Endothelial cell (in vitro differentiated cells): Measurements from ENCODE around the gene PGLYRP2. TPM values are rescaled to one million over a fixed set of nuclear protein-coding genes. Genes with fewer than 3 reads are reported as not detected.
A peak's percentile ranks its signal among the peaks of the same experiment; 100 is the strongest.

Experiments
- DNase-seq: peaks from one replicate; pipeline ENCODE4 v3.0.0; 2021; ENCODE audit warnings: low spot score
- H3K27ac Mint-ChIP-seq: one replicate; pipeline ENCODE4 v1.8.0; 2021; ENCODE audit warnings: mixed read lengths, inconsistent platforms; ENCODE audit not compliant: unreplicated experiment
- H3K27me3 Mint-ChIP-seq: one replicate; pipeline ENCODE4 v1.8.0; 2021; ENCODE audit warnings: mild to moderate bottlenecking, moderate library complexity, mixed read lengths, inconsistent platforms; ENCODE audit not compliant: unreplicated experiment
- H3K36me3 Mint-ChIP-seq: one replicate; pipeline ENCODE4 v1.8.0; 2021; ENCODE audit warnings: mild to moderate bottlenecking, low read depth, mixed read lengths, inconsistent platforms; ENCODE audit not compliant: unreplicated experiment
- H3K4me1 Mint-ChIP-seq: one replicate; pipeline ENCODE4 v1.8.0; 2021; ENCODE audit warnings: mild to moderate bottlenecking, mixed read lengths, inconsistent platforms; ENCODE audit not compliant: unreplicated experiment
- H3K4me3 Mint-ChIP-seq: one replicate; pipeline ENCODE4 v1.8.0; 2021; ENCODE audit warnings: mild to moderate bottlenecking, mixed read lengths, inconsistent platforms; ENCODE audit not compliant: unreplicated experiment
- H3K9me3 Mint-ChIP-seq: one replicate; pipeline ENCODE4 v1.8.0; 2021; ENCODE audit warnings: mixed read lengths, inconsistent platforms; ENCODE audit not compliant: unreplicated experiment
- total RNA-seq: library from RNA; stranded (reverse); fragmentation: NEBNext Ultra II Directional; extraction: Animal tissue kit (Norgen Biotek cat#: 25700); gene quantifications from one replicate; pipeline ENCODE4 v1.2.1, GENCODE V29; 2021; ENCODE audit not compliant: unreplicated experiment
- TF ChIP-seq, protein P1 (sequence below): fragments of 200-600 bp; sonication (generic); IDR thresholded peaks from one replicate; pipeline ENCODE4 v1.5.0; 2021; ENCODE audit warnings: antibody characterized with exemption; ENCODE audit not compliant: unreplicated experiment

PGLYRP2 gene
- total RNA-seq, 1 donor from 2014 or later, result not detected

DNA sequence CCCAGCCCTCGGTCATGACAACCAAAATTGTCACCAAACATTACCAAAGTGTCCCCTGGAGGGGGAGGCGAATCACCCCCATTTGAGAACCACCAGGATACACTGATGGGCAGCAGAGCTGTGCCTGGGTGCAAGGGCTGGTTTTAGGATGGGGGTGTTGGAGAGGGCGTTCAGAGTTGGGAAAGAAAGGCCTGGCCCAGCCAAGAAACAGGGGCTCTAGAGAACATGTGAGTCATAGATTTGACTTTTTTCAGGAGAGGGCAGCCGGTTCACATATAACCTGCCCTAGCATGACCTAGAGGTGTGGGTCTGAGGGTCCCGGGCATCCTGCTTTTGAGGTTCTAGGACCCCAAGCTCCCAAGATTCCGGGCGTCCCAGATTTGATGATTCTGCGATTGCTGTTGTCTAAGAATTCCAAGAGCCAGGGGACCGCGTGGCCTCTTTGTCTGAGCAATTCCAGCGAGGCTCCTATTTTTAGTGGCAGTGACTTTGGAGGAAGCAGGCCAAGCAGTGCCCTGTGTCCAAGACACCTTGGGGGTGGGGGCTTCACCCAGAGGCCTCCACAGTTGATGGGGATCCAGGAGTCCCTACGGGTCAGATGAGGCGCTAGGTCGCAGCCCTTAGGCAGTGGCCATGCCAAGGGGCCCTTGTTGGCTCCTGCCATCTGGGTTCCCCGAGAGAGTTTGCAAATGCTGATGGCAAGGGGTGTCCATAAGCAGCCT is 34.6 kb downstream of the PGLYRP2 start:
- Mint-ChIP-seq H3K27ac (no peak overlapping the region), H3K9me3 (no peaks in the 10 kb centered on the region), H3K27me3 (peaks cover 11% of the 10 kb centered on the region), H3K4me1 (peaks cover 5% of the 10 kb centered on the region), H3K4me3 (no peak overlapping the region), H3K36me3 (peaks cover 10% of the 10 kb centered on the region)
- TF ChIP-seq, protein P1, sequence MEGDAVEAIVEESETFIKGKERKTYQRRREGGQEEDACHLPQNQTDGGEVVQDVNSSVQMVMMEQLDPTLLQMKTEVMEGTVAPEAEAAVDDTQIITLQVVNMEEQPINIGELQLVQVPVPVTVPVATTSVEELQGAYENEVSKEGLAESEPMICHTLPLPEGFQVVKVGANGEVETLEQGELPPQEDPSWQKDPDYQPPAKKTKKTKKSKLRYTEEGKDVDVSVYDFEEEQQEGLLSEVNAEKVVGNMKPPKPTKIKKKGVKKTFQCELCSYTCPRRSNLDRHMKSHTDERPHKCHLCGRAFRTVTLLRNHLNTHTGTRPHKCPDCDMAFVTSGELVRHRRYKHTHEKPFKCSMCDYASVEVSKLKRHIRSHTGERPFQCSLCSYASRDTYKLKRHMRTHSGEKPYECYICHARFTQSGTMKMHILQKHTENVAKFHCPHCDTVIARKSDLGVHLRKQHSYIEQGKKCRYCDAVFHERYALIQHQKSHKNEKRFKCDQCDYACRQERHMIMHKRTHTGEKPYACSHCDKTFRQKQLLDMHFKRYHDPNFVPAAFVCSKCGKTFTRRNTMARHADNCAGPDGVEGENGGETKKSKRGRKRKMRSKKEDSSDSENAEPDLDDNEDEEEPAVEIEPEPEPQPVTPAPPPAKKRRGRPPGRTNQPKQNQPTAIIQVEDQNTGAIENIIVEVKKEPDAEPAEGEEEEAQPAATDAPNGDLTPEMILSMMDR, result no peak
- no peak for DNase-seq

DNA sequence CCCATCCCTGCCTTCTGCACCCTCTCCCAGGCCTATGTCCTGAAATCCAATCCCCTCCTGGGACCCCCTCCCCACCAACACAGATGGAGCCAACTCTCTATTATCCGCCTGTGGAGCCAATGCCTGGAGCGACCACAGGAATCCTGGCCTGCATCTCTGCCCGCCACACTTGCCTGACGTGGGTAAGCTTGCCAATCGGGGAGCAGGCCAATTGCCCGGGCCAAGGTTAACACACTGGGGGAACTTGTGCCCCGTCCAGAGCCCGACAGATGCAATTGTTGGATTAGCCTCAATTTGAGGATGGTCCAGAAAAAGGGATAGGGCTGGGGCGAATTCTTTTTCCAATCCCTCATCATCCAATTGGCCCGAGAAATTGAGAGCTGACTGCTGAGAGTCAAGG is 35.5 kb downstream of the PGLYRP2 start:
- no peak for DNase-seq
- Mint-ChIP-seq H3K27me3 (peaks cover 10% of the 10 kb centered on the region), H3K27ac (no peak overlapping the region), H3K4me1 (peaks cover 4% of the 10 kb centered on the region), H3K4me3 (no peak overlapping the region), H3K36me3 (peaks cover 10% of the 10 kb centered on the region), H3K9me3 (no peaks in the 10 kb centered on the region)
- TF ChIP-seq, protein P1, result no peak

DNA sequence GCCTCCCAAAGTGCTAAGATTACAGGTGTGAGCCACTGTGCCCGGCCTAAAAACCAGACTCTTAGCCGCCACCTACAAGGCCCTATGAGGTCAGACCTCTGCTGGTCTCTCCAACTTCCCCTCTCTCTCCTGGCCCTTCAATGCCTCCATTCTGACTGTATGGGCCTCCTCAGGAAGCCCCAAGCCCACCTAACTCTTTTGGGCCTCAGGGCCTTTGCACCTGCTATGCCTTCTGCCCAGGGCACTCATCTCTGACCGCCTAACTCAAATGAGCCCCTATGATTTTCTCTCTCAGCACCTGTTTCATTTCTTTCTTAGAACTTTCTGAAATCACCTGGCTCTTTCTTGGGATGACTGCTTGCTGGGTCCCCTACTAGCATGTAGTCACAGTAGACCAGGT is 36.0 kb downstream of the PGLYRP2 start:
- no peaks in the 10 kb centered on the region for H3K4me1 Mint-ChIP-seq
- H3K36me3 Mint-ChIP-seq, result peaks cover 5% of the 10 kb centered on the region
- H3K27ac Mint-ChIP-seq, result no peak overlapping the region
- H3K4me3 Mint-ChIP-seq, result peak overlapping the region; percentile 44
- TF ChIP-seq, protein P1, result no peak
- H3K27me3 Mint-ChIP-seq, result peaks cover 7% of the 10 kb centered on the region
- no peaks in the 10 kb centered on the region for H3K9me3 Mint-ChIP-seq
- DNase-seq, result no peak

DNA sequence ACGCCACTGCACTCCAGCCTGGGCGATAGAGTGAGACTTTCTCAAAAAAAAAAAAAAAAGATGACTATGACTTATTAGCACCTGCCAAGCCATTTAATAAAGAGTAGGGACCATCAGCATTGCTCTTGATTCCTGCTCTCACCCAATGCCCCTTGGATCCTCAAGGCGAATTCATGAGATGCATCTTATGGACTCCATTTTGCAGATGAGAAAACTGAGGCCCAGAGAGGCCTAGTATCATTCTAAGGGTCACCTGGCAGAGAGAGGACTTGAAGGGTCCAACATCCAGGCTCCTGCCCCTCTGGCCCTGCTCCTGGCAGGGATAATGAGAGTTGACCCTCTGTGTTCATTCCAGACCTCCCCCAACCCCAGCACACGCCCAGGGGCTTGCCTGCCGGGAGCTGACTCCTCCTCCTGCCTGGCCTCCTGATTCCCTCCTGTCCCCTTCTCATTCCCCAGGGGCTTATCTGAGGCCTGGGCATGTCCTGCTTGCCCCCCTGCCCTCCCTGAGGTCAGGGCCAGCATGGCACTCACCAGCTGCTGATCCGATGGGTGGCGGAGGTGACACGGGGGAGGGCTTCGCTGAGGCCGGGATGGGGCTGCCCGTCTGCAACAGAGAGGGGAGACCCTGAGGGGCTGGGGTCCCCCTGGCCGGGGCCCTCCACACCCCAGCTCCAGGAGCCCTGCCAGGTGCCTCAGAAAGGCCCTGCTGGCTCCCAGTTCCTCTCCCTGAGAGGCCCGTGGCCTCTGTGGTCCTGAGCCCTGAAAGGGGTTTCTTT is 37.0 kb downstream of the PGLYRP2 start:
- TF ChIP-seq, protein P1, result no peak

DNA sequence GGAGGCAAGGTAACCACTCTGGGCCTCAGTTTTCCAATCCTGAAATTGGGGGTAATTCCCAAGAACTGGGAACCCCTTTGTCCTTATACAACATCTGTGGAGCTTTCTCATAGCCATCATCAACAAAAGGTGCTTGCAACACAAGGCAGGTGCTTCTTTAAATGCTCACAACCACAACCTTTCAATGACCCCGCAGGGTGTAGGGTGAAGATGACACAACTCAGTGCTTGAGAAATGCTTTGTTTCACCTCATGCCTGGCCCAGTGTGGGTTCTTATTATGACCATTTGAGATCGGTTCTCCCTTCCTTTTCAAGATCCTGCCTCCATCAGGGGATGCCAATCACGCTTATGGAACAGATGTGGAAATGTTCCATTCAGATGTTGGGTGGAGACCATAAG is 38.0 kb downstream of the PGLYRP2 start:
- no peak overlapping the region for H3K4me3 Mint-ChIP-seq
- H3K9me3 Mint-ChIP-seq, result no peaks in the 10 kb centered on the region
- H3K27ac Mint-ChIP-seq, result no peak overlapping the region
- H3K27me3 Mint-ChIP-seq, result peaks cover 3% of the 10 kb centered on the region
- no peaks in the 10 kb centered on the region for H3K36me3 Mint-ChIP-seq
- TF ChIP-seq, protein P1, result no peak
- DNase-seq, result no peak
- no peaks in the 10 kb centered on the region for H3K4me1 Mint-ChIP-seq

More for the DNA sequence above, 37.0 kb downstream of the PGLYRP2 start:
- Mint-ChIP-seq H3K9me3 (no peaks in the 10 kb centered on the region), H3K4me3 (no peak overlapping the region), H3K36me3 (peaks cover 3% of the 10 kb centered on the region), H3K4me1 (no peaks in the 10 kb centered on the region), H3K27me3 (peaks cover 5% of the 10 kb centered on the region), H3K27ac (no peak overlapping the region)
- DNase-seq, result no peak
